Body of pancreas (tissue), 4 donors: ENCODE measurements around the gene KIF1C.
A peak's percentile ranks its signal among the peaks of the same experiment; 100 is the strongest.

ENCODE experiments used
- POLR2A ChIP-seq, 3 donors: fragments of 450-650 bp; IDR thresholded peaks; one replicate each; pipeline ENCODE4 v1.6.1; 2016; ENCODE audit warnings: antibody characterized with exemption in 3 of 3, mild to moderate bottlenecking in 2 of 3
- TF ChIP-seq, protein P1 (sequence below), 7 experiments: fragments of 450-650 bp in 4 of 7; fragments of 200-600 bp in 3 of 7; sonication (generic) in 3 of 7; IDR thresholded peaks; one replicate each; pipeline ENCODE4 v1.5.1; 2016 to 2019; ENCODE audit warnings: antibody characterized with exemption in 7 of 7

- TF ChIP-seq, protein P1, sequence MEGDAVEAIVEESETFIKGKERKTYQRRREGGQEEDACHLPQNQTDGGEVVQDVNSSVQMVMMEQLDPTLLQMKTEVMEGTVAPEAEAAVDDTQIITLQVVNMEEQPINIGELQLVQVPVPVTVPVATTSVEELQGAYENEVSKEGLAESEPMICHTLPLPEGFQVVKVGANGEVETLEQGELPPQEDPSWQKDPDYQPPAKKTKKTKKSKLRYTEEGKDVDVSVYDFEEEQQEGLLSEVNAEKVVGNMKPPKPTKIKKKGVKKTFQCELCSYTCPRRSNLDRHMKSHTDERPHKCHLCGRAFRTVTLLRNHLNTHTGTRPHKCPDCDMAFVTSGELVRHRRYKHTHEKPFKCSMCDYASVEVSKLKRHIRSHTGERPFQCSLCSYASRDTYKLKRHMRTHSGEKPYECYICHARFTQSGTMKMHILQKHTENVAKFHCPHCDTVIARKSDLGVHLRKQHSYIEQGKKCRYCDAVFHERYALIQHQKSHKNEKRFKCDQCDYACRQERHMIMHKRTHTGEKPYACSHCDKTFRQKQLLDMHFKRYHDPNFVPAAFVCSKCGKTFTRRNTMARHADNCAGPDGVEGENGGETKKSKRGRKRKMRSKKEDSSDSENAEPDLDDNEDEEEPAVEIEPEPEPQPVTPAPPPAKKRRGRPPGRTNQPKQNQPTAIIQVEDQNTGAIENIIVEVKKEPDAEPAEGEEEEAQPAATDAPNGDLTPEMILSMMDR (IDR thresholded peaks at IDR 0.05): peak; percentile 57 to 86 (median 75)
- no peak for TF ChIP-seq POLR2A (IDR thresholded peaks at IDR 0.05)
Observed at GRCh38 chr17:4980644-4981216, 17.0 kb upstream of the KIF1C start.
